ENCODE results near the gene SPRED2.

SPRED2 gene

DNA sequence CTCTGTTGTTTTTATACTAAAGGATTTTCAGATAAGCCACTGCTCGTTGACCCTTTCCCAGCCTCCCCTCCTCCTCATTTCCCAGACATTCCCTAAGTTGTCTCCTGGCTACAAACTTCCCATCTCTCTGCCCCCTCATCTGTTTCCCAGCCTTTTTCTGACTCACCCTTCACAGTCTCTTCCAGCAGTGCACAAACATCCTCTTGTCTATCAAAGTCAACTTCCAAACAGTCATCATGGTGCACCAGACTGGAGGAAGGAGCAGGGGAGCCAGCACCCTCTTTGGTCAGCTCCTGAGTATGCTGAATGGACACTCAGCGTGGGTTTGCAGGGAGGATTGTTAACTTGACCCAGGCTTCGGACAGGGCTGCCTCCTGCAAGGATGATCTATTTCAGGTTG lies 26.6 kb upstream of the SPRED2 start:
- no peak for DNase-seq (ENCODE audit: low read depth, low spot score)
- in situ Hi-C loops (cut with HindIII; ENCODE audit: low sequenced_read_pairs), result no loop called here
- H3K4me3 ChIP-seq (ENCODE audit: low read depth, low read length), result no peak overlapping the region
- TF ChIP-seq, protein P1, sequence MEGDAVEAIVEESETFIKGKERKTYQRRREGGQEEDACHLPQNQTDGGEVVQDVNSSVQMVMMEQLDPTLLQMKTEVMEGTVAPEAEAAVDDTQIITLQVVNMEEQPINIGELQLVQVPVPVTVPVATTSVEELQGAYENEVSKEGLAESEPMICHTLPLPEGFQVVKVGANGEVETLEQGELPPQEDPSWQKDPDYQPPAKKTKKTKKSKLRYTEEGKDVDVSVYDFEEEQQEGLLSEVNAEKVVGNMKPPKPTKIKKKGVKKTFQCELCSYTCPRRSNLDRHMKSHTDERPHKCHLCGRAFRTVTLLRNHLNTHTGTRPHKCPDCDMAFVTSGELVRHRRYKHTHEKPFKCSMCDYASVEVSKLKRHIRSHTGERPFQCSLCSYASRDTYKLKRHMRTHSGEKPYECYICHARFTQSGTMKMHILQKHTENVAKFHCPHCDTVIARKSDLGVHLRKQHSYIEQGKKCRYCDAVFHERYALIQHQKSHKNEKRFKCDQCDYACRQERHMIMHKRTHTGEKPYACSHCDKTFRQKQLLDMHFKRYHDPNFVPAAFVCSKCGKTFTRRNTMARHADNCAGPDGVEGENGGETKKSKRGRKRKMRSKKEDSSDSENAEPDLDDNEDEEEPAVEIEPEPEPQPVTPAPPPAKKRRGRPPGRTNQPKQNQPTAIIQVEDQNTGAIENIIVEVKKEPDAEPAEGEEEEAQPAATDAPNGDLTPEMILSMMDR (IDR thresholded peaks at IDR 0.05; ENCODE audit: low read depth, low read length), result no peak

DNA sequence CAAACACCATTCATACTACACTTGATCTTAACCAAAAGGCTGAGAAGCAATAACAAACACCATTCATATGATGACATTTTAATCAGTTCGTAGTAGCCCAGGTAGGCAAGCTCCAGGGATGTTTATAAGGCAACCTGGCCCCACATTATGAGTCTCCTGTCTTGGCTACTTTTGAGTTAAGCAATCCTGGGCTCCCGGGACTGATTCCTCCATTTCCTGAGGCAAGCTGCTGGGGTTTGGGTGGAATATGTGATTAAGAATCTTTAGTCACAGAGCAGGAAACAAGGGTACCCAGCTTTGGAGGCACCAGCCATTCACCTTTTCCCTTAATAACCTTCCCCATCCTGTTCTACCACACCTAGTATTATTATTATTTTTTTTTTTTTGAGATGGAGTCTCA lies 24.5 kb upstream of the SPRED2 start:
- in situ Hi-C loops (cut with HindIII; ENCODE audit: low sequenced_read_pairs), result no loop called here
- DNase-seq (ENCODE audit: low read depth, low spot score), result no peak
- TF ChIP-seq, protein P1 (IDR thresholded peaks at IDR 0.05; ENCODE audit: low read depth, low read length), result no peak
- no peak overlapping the region for H3K4me3 ChIP-seq (ENCODE audit: low read depth, low read length)

DNA sequence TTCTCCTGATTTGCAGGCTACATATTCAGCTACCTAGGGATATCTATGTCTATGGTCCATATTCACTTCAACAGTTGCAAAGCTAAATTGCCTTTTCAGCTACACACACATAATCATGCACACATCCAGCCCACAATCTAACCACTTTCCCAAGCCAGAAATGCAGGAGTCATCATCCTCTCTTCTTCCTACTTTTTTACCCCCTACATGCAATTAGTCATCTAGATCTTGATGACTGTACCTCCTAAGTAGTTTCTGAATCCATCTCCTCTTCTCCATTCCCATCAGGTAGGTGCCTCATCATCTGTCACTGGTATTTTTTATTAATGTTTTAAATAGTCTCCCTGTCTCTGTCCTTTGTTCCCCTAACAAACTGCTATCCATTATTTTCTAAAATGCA lies 23.7 kb upstream of the SPRED2 start:
- TF ChIP-seq, protein P1 (IDR thresholded peaks at IDR 0.05; ENCODE audit: low read depth, low read length), result no peak
- no peak overlapping the region for H3K4me3 ChIP-seq (ENCODE audit: low read depth, low read length)
- in situ Hi-C loops (cut with HindIII; ENCODE audit: low sequenced_read_pairs), result no loop called here
- peak; percentile 61 for DNase-seq (ENCODE audit: low read depth, low spot score)

DNA sequence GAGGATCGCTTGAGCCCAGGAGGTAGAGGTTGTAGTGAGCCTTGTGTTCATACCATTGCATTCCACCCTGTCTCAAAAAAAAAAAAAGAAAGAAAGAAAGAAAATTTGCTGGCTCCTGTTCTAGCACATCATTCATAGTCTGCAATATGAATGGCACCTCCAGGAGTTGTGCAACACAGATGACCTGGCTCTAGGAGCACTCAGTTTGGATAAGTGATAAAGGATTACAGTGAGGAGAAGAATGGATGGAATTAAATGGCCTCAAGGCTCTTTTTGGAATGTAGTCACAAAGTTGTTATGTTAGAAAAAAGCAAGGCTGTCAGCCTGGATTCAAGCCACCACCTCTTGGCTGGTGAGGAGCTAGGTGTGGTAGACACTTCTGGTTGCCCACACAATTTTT lies 21.5 kb upstream of the SPRED2 start:
- in situ Hi-C loops (cut with HindIII; ENCODE audit: low sequenced_read_pairs), result no loop called here
- DNase-seq (ENCODE audit: low read depth, low spot score), result no peak
- H3K4me3 ChIP-seq (ENCODE audit: low read depth, low read length), result no peak overlapping the region
- TF ChIP-seq, protein P1 (IDR thresholded peaks at IDR 0.05; ENCODE audit: low read depth, low read length), result no peak

DNA sequence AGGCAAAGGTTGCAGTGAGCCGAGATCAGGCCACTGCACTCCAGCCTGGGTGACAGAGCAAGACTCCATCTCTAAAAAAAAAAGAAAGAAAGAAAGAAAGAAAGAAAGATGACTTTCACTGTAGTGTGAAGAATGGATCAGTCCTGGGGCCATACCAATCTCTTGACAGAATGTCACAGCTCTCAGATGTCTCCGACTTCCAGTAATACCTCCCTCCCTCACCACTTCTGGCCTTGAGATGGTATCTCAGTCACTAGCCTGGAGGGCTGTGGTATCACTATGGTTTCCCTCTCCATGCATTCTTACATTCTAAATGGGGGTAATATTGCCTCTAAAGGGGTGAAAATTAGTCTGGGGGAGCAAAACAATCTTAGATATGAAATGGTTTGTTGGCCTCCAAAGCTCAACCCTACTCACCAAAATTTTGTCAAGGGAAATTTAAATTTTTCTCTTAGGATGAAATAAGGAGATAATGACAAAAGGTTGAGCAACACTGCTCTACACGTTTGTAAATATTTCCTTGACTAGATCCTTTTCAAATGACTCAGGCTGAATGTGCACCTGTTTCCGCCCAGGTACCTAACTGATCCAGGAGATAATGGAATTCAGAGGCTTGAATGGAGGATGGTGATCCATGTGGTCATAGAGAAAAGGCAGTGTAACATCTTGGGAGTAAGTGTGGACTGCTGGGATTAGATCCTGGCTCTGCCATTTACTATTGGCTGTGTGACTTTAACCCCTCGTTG lies 19.9 kb upstream of the SPRED2 start:
- H3K4me3 ChIP-seq (ENCODE audit: low read depth, low read length), result no peak overlapping the region
- DNase-seq (ENCODE audit: low read depth, low spot score), result no peak
- in situ Hi-C loops (cut with HindIII; ENCODE audit: low sequenced_read_pairs), result no loop called here
- TF ChIP-seq, protein P1 (IDR thresholded peaks at IDR 0.05; ENCODE audit: low read depth, low read length), result no peak

DNA sequence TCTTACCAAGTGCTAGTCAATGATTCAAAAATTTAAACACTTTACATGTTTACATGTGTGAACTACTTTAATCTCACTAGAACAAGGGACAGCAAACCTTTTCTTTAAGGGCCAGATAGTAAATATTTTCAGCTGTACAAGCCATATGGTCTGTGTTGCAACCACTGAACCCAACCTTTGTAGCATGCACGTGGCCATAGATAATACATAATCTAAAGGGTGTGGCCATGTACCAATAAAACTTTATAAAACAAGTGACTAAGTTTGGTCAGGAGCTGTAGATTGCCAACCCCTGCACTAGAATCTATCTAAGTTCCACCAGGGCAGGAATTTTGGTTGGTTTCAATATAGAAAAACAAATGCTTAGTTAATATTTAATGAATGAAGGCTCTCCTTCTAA lies 18.4 kb upstream of the SPRED2 start:
- TF ChIP-seq, protein P1 (IDR thresholded peaks at IDR 0.05; ENCODE audit: low read depth, low read length), result no peak
- H3K4me3 ChIP-seq (ENCODE audit: low read depth, low read length), result no peak overlapping the region
- DNase-seq (ENCODE audit: low read depth, low spot score), result no peak
- in situ Hi-C loops (cut with HindIII; ENCODE audit: low sequenced_read_pairs), result no loop called here

Measured in astrocyte of the spinal cord (primary cell).